Umbilical cord (tissue), 2 donors: Measurements from ENCODE around the gene TEX2. TPM values are rescaled to one million over a fixed set of nuclear protein-coding genes. Genes with fewer than 3 reads are reported as not detected.
"Not testable (repeated sequence)": the region's sequence is repeated elsewhere in the genome, so short reads cannot be mapped to it uniquely, and the experiment has no call there.

Experiments
- DNase-seq: peaks from one replicate; pipeline ENCODE4 v3.0.0-alpha.2; 2015; ENCODE audit warnings: low spot score
- total RNA-seq: library from RNA; depleted of rRNA; stranded (reverse); fragments of >200 nt; gene quantifications from one replicate; pipeline ENCODE4 v1.2.3, GENCODE V29; 2014; ENCODE audit warnings: low replicate concordance; ENCODE audit not compliant: insufficient read depth

TEX2 gene
- total RNA-seq, 1 donor from 2014 or later = 51.5 TPM

- DNase-seq = no peak
These were observed 79.2 kb downstream of the TEX2 start for GRCh38 chr17:64183815-64184214.

GRCh38 chr17:64182325-64183012, 80.6 kb downstream of the TEX2 start:
- DNase-seq = no peak

- DNase-seq = no peak
These were observed 82.7 kb downstream of the TEX2 start for GRCh38 chr17:64180089-64181073.

GRCh38 chr17:64179024-64179423, 84.0 kb downstream of the TEX2 start:
- not testable (repeated sequence) for DNase-seq

GRCh38 chr17:64178011-64178825, 84.8 kb downstream of the TEX2 start:
- peak; percentile 72 for DNase-seq

- no peak for DNase-seq
These were observed 85.6 kb downstream of the TEX2 start for GRCh38 chr17:64177311-64178010.

- no peak for DNase-seq
These were observed 86.5 kb downstream of the TEX2 start for GRCh38 chr17:64176556-64176955.

- no peak for DNase-seq
These were observed 88.2 kb downstream of the TEX2 start for GRCh38 chr17:64174686-64175456.

GRCh38 chr17:64173646-64174045, 89.4 kb downstream of the TEX2 start:
- DNase-seq = no peak

- no peak for DNase-seq
These were observed 90.5 kb downstream of the TEX2 start for GRCh38 chr17:64172510-64172909.

- DNase-seq = no peak
These were observed 92.0 kb downstream of the TEX2 start for GRCh38 chr17:64171041-64171440.

- DNase-seq = no peak
These were observed 92.8 kb downstream of the TEX2 start for GRCh38 chr17:64170286-64170685.

- DNase-seq = not testable (repeated sequence)
These were observed 95.4 kb downstream of the TEX2 start for GRCh38 chr17:64167666-64168065.

- DNase-seq = no peak
These were observed 96.2 kb downstream of the TEX2 start for GRCh38 chr17:64166876-64167275.

GRCh38 chr17:64165347-64165746, 97.7 kb downstream of the TEX2 start:
- no peak for DNase-seq

GRCh38 chr17:64164596-64165285, 98.3 kb downstream of the TEX2 start:
- no peak for DNase-seq

- no peak for DNase-seq
These were observed 99.6 kb downstream of the TEX2 start for GRCh38 chr17:64163468-64163867.

GRCh38 chr17:64162554-64162953, 100.5 kb downstream of the TEX2 start:
- no peak for DNase-seq

- DNase-seq = no peak
These were observed 101.5 kb downstream of the TEX2 start for GRCh38 chr17:64161380-64162176.
